Nephron (organoid): ENCODE data around the gene DYSF.

Experiments
- H3K27ac Mint-ChIP-seq, 3 experiments: 2 replicates each; pipeline ENCODE4 v1.8.0; 2020; ENCODE audit warnings: mixed read lengths in 3 of 3, mild to moderate bottlenecking in 2 of 3, moderate library complexity in 1 of 3
- H3K27me3 Mint-ChIP-seq: 2 replicates; pipeline ENCODE4 v1.8.0; 2021; ENCODE audit warnings: low read depth, mild to moderate bottlenecking, moderate library complexity, mixed read lengths
- H3K36me3 Mint-ChIP-seq: 2 replicates; pipeline ENCODE4 v1.8.0; 2020; ENCODE audit warnings: low read depth, mixed read lengths
- H3K4me1 Mint-ChIP-seq: 2 replicates; pipeline ENCODE4 v1.8.0; 2020; ENCODE audit warnings: mixed read lengths
- H3K4me3 Mint-ChIP-seq, 3 experiments: 2 replicates each; pipeline ENCODE4 v1.8.0; 2020; ENCODE audit warnings: mild to moderate bottlenecking in 3 of 3, mixed read lengths in 3 of 3, moderate library complexity in 2 of 3
- H3K9me3 Mint-ChIP-seq: 2 replicates; pipeline ENCODE4 v1.8.0; 2020; ENCODE audit warnings: mixed read lengths
- CTCF ChIP-seq, 3 experiments: fragments of 200-600 bp; sonication (generic); IDR thresholded peaks; one replicate each; pipeline ENCODE4 v1.5.0; 2021; ENCODE audit warnings: antibody characterized with exemption in 3 of 3; ENCODE audit not compliant: unreplicated experiment in 3 of 3

The DYSF gene

DNA sequence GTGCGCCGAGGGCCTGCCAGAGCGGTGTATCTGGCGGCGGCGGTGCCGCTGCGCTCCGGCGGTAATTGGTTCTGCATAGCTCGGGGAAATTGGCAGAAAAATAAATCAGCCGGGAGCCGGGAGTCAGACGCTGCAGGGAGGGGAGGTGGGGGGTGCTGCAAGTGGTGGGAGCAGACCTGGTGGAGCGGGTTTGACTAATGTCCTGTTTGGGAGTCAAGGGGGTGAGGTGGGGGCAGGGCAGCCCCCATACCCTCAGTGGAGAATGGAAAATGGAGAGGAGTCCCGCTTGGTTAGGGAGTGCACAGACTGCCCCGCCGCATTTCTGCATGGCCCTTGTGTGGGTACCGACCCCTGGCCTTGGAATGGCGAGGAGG lies 107.3 kb downstream of the DYSF start:
- H3K36me3 Mint-ChIP-seq: no peaks in the 10 kb centered on the region
- peaks cover 51% of the 10 kb centered on the region for H3K27me3 Mint-ChIP-seq
- H3K4me3 Mint-ChIP-seq: peak overlapping the region in 2 of 3 experiments; percentile 41 to 42
- H3K4me1 Mint-ChIP-seq: peaks cover 12% of the 10 kb centered on the region
- H3K9me3 Mint-ChIP-seq: no peaks in the 10 kb centered on the region
- peak overlapping the region in 1 of 3 experiments; percentile 86 for H3K27ac Mint-ChIP-seq
- TF ChIP-seq CTCF (IDR thresholded peaks at IDR 0.05; ENCODE audit: unreplicated experiment in 3 of 3): no peak

- no peaks in the 10 kb centered on the region for H3K9me3 Mint-ChIP-seq
- no peak overlapping the region for H3K4me3 Mint-ChIP-seq
- H3K27ac Mint-ChIP-seq: peak overlapping the region in 2 of 3 experiments; percentile 78 to 86
- H3K27me3 Mint-ChIP-seq: peaks cover 49% of the 10 kb centered on the region
- H3K36me3 Mint-ChIP-seq: no peaks in the 10 kb centered on the region
- H3K4me1 Mint-ChIP-seq: peaks cover 12% of the 10 kb centered on the region
- TF ChIP-seq CTCF (IDR thresholded peaks at IDR 0.05; ENCODE audit: unreplicated experiment in 3 of 3): no peak
These were observed 108.3 kb downstream of the DYSF start for GRCh38 chr2:71561441-71562267.

- Mint-ChIP-seq H3K36me3 (no peaks in the 10 kb centered on the region), H3K27ac (peak overlapping the region in 1 of 3 experiments; percentile 56), H3K9me3 (no peaks in the 10 kb centered on the region), H3K4me1 (peaks cover 12% of the 10 kb centered on the region), H3K4me3 (no peak overlapping the region), H3K27me3 (peaks cover 41% of the 10 kb centered on the region)
- TF ChIP-seq CTCF (IDR thresholded peaks at IDR 0.05; ENCODE audit: unreplicated experiment in 3 of 3): no peak
These were observed 109.2 kb downstream of the DYSF start for GRCh38 chr2:71562518-71562917.

DNA sequence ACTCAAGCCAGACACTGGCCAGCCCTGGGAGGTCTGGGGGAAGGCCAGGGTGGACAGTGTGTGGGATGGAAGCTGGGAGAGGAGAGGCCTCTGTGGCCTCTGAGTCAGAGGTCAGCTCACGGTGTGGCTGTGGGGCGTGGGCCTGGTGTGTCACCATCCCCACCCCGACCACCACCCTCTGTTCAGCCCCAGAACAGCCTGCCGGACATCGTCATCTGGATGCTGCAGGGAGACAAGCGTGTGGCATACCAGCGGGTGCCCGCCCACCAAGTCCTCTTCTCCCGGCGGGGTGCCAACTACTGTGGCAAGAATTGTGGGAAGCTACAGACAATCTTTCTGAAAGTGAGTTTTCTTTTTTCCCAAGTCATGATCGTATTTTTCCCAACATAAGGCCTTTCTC lies 110.5 kb downstream of the DYSF start:
- H3K27ac Mint-ChIP-seq: no peak overlapping the region
- H3K9me3 Mint-ChIP-seq: no peaks in the 10 kb centered on the region
- H3K4me3 Mint-ChIP-seq: no peak overlapping the region
- H3K4me1 Mint-ChIP-seq: peaks cover 12% of the 10 kb centered on the region
- H3K36me3 Mint-ChIP-seq: no peaks in the 10 kb centered on the region
- peaks cover 30% of the 10 kb centered on the region for H3K27me3 Mint-ChIP-seq
- TF ChIP-seq CTCF (IDR thresholded peaks at IDR 0.05; ENCODE audit: unreplicated experiment in 3 of 3): no peak

DNA sequence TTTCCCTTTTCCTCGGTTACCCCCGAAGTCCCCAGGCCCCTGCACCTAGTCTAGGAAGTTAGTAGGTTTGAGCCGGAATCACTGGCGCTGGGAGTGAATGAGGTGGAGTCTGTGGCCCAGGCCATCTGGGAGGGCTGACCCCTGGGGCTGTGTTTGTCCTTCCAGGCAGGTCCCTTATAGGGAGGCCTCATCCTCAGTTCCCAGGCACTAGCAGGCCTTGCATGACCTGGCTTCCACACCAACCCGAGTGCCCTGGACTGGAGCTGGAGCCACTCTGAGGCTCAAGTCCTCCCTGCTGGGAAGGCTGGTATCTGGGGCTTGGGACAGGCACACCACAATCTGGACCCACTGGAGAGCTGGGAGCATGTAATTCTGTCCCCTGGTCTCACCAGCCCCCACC lies 111.0 kb downstream of the DYSF start:
- TF ChIP-seq CTCF (IDR thresholded peaks at IDR 0.05; ENCODE audit: unreplicated experiment in 3 of 3): no peak
- H3K27ac Mint-ChIP-seq: no peak overlapping the region
- peaks cover 12% of the 10 kb centered on the region for H3K4me1 Mint-ChIP-seq
- peaks cover 27% of the 10 kb centered on the region for H3K27me3 Mint-ChIP-seq
- H3K9me3 Mint-ChIP-seq: no peaks in the 10 kb centered on the region
- no peaks in the 10 kb centered on the region for H3K36me3 Mint-ChIP-seq
- H3K4me3 Mint-ChIP-seq: no peak overlapping the region

DNA sequence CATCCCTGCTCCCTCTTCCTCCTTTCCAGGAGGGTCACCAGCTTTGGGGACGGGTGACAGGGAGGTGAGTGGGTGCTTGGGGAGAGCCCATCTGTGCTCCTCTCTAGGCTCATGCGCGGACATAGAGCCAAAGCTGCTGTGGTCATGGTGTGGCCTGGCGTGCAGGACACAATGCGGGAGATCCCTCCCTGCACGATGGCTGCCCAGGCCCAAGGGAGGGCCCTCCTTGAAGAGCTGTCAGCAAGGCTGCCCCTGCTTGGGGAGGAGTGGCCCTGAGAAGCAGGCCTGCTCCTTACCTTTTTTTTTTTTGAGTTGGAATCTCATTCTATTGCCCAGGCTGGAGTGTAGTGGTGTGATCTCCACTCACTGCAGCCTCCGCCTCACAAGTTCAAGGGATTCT lies 111.4 kb downstream of the DYSF start:
- peaks cover 12% of the 10 kb centered on the region for H3K4me1 Mint-ChIP-seq
- no peak overlapping the region for H3K27ac Mint-ChIP-seq
- H3K4me3 Mint-ChIP-seq: no peak overlapping the region
- no peaks in the 10 kb centered on the region for H3K9me3 Mint-ChIP-seq
- TF ChIP-seq CTCF (IDR thresholded peaks at IDR 0.05; ENCODE audit: unreplicated experiment in 3 of 3): no peak
- no peaks in the 10 kb centered on the region for H3K36me3 Mint-ChIP-seq
- H3K27me3 Mint-ChIP-seq: peaks cover 24% of the 10 kb centered on the region
